Activated CD4-positive, alpha-beta T cell treated with anti-CD3 and anti-CD28 coated beads, Interleukin-2, Interleukin-6, amounts not matched to agents 100 ng/mL and 50 ng/mL, durations not matched to agents 16 hours and 8 hours (primary cell): ENCODE measurements around the gene MGAT3.
"Not testable (repeated sequence)": the region's sequence is repeated elsewhere in the genome, so short reads cannot be mapped to it uniquely, and the experiment has no call there.

Source experiments
- DNase-seq: peaks from one replicate; pipeline ENCODE4 v3.0.0-alpha.2; 2020

The MGAT3 gene

GRCh38 chr22:39518996-39519680, 62.3 kb downstream of the MGAT3 start:
- DNase-seq = no peak

GRCh38 chr22:39519681-39520225, 62.9 kb downstream of the MGAT3 start:
- peak; percentile 98 for DNase-seq

- peak; percentile 90 for DNase-seq
Measured at GRCh38 chr22:39520226-39521105, 63.7 kb downstream of the MGAT3 start, which contains the start of gene ATF4. ATF4 (plus strand) TSS chr22:39520562; CDS start chr22:39521446, 884 bp downstream.

- not testable (repeated sequence) for DNase-seq
Measured at GRCh38 chr22:39521106-39521885, 64.5 kb downstream of the MGAT3 start.

- DNase-seq = not testable (repeated sequence)
Measured at GRCh38 chr22:39522091-39522490, 65.3 kb downstream of the MGAT3 start.

GRCh38 chr22:39522567-39523300, 65.9 kb downstream of the MGAT3 start:
- no peak for DNase-seq

GRCh38 chr22:39524089-39524752, 67.4 kb downstream of the MGAT3 start:
- no peak for DNase-seq

GRCh38 chr22:39524753-39525657, 68.2 kb downstream of the MGAT3 start:
- DNase-seq = no peak

- no peak for DNase-seq
Measured at GRCh38 chr22:39525658-39525975, 68.8 kb downstream of the MGAT3 start.

GRCh38 chr22:39526736-39527171, 69.9 kb downstream of the MGAT3 start:
- DNase-seq = peak; percentile 56

- no peak for DNase-seq
Measured at GRCh38 chr22:39527481-39527961, 70.7 kb downstream of the MGAT3 start.

GRCh38 chr22:39528080-39528661, 71.4 kb downstream of the MGAT3 start:
- DNase-seq = no peak

- DNase-seq = peak; percentile 95
Measured at GRCh38 chr22:39528681-39529486, 72.1 kb downstream of the MGAT3 start.

GRCh38 chr22:39529487-39529851, 72.7 kb downstream of the MGAT3 start:
- DNase-seq = no peak

GRCh38 chr22:39530116-39530515, 73.3 kb downstream of the MGAT3 start:
- no peak for DNase-seq

- peak; percentile 63 for DNase-seq
Measured at GRCh38 chr22:39530692-39531331, 74.0 kb downstream of the MGAT3 start.

- DNase-seq = peak; percentile 99
Measured at GRCh38 chr22:39532215-39533073, 75.6 kb downstream of the MGAT3 start, which contains the start of gene RPS19BP1. RPS19BP1 (minus strand) TSS chr22:39532748; CDS start chr22:39532738, 10 bp downstream.
